D341Med (cell line): Measurements from ENCODE around the gene STPG1.
A peak's percentile ranks its signal among the peaks of the same experiment; 100 is the strongest.

Experiments used
- DNase-seq: peaks from one replicate; pipeline ENCODE4 v3.0.0; 2012; ENCODE audit warnings: low spot score

STPG1 gene

GRCh38 chr1:24369801-24370200 lies 43.8 kb downstream of the STPG1 start:
- DNase-seq, result no peak

GRCh38 chr1:24369199-24369598 lies 44.4 kb downstream of the STPG1 start:
- no peak for DNase-seq

GRCh38 chr1:24366707-24367106 lies 46.9 kb downstream of the STPG1 start:
- DNase-seq, result no peak

- DNase-seq, result peak; percentile 69
These were observed 48.5 kb downstream of the STPG1 start for GRCh38 chr1:24364975-24365678.

- peak; percentile 44 for DNase-seq
These were observed 49.0 kb downstream of the STPG1 start for GRCh38 chr1:24364605-24364974.

GRCh38 chr1:24363994-24364393 lies 49.6 kb downstream of the STPG1 start:
- DNase-seq, result no peak

- DNase-seq, result no peak
These were observed 50.5 kb downstream of the STPG1 start for GRCh38 chr1:24362982-24363614.

GRCh38 chr1:24362396-24362795 lies 51.2 kb downstream of the STPG1 start:
- DNase-seq, result no peak

- no peak for DNase-seq
These were observed 51.8 kb downstream of the STPG1 start for GRCh38 chr1:24361811-24362210.

GRCh38 chr1:24360681-24361080 lies 52.9 kb downstream of the STPG1 start:
- no peak for DNase-seq

- no peak for DNase-seq
These were observed 56.5 kb downstream of the STPG1 start for GRCh38 chr1:24357038-24357437.

GRCh38 chr1:24355466-24355865 lies 58.1 kb downstream of the STPG1 start:
- no peak for DNase-seq

- DNase-seq, result no peak
These were observed 60.2 kb downstream of the STPG1 start for GRCh38 chr1:24353292-24353891.

- DNase-seq, result no peak
These were observed 61.5 kb downstream of the STPG1 start for GRCh38 chr1:24351918-24352627.

GRCh38 chr1:24351247-24351646 lies 62.3 kb downstream of the STPG1 start:
- DNase-seq, result no peak

GRCh38 chr1:24349891-24350290 lies 63.7 kb downstream of the STPG1 start:
- no peak for DNase-seq

GRCh38 chr1:24348196-24348595 lies 65.4 kb downstream of the STPG1 start:
- DNase-seq, result no peak

GRCh38 chr1:24347159-24347934 lies 66.2 kb downstream of the STPG1 start:
- no peak for DNase-seq

GRCh38 chr1:24345334-24345733 lies 68.2 kb downstream of the STPG1 start:
- no peak for DNase-seq

- DNase-seq, result no peak
These were observed 69.4 kb downstream of the STPG1 start for GRCh38 chr1:24344090-24344742.

GRCh38 chr1:24343412-24344089 lies 70.0 kb downstream of the STPG1 start:
- no peak for DNase-seq
